Transverse colon (tissue), 4 donors: ENCODE measurements around the gene MGAT5B. TPM values are rescaled to one million over a fixed set of nuclear protein-coding genes. Genes with fewer than 3 reads are reported as not detected.

Experiments
- DNase-seq: peaks from one replicate; pipeline ENCODE4 v3.0.0-alpha.2; 2019
- H3K27ac ChIP-seq, 4 donors: fragments of 200-600 bp; sonication (generic); 2 replicates each; pipeline ENCODE4 v1.5.1; 2016 to 2018; ENCODE audit warnings: inconsistent platforms in 4 of 4
- H3K27me3 ChIP-seq: fragments of 200-600 bp; sonication (generic); 2 replicates; pipeline ENCODE4 v1.5.1; 2017; ENCODE audit warnings: inconsistent platforms
- H3K36me3 ChIP-seq, 4 donors: fragments of 200-600 bp; sonication (generic); 2 replicates each; pipeline ENCODE4 v1.5.1; 2017 to 2019; ENCODE audit warnings: inconsistent platforms in 4 of 4
- H3K4me1 ChIP-seq, 4 donors: fragments of 200-600 bp; sonication (generic); 2 replicates each; pipeline ENCODE4 v1.5.1; 2017 to 2020; ENCODE audit warnings: inconsistent platforms in 4 of 4
- H3K4me3 ChIP-seq, 4 donors: fragments of 200-600 bp; sonication (generic); 1 replicate in 1 of 4; 2 replicates in 3 of 4; pipeline versions ENCODE4 v1.5.1 to v1.6.1; 2017 to 2019; ENCODE audit warnings: inconsistent platforms in 4 of 4
- H3K9me3 ChIP-seq, 2 donors: fragments of 200-600 bp; sonication (generic); 2 replicates each; pipeline ENCODE4 v1.5.1; 2017 to 2019; ENCODE audit warnings: inconsistent platforms in 2 of 2
- CTCF ChIP-seq, 5 experiments: fragments of 200-600 bp in 3 of 5; fragments of 450-650 bp in 2 of 5; sonication (generic) in 3 of 5; IDR thresholded peaks; 1 replicate in 2 of 5; 2 replicates in 3 of 5; pipeline ENCODE4 v1.5.1; 2016 to 2017; ENCODE audit warnings: antibody characterized with exemption in 5 of 5, inconsistent platforms in 3 of 5, mild to moderate bottlenecking in 2 of 5, moderate library complexity in 1 of 5
- EP300 ChIP-seq: sonication (generic); formaldehyde crosslinking; IDR thresholded peaks from one replicate; pipeline ENCODE4 v1.6.1; 2017; ENCODE audit warnings: antibody characterized with exemption, low read depth
- POLR2A ChIP-seq: fragments of 450-650 bp; IDR thresholded peaks from one replicate; pipeline ENCODE4 v1.6.1; 2016; ENCODE audit warnings: antibody characterized with exemption, mild to moderate bottlenecking, moderate library complexity
- POLR2AphosphoS5 ChIP-seq, 3 donors: sonication (generic); formaldehyde crosslinking; IDR thresholded peaks; one replicate each; pipeline ENCODE4 v1.6.1; 2016; ENCODE audit warnings: antibody characterized with exemption in 3 of 3
- WGBS, 2 donors: methylation state at CpG; one replicate each; pipeline ENCODE4 v1.1.5; 2018; ENCODE audit warnings: low coverage in 1 of 2; 5-methylcytosine and 5-hydroxymethylcytosine counted together
- in situ Hi-C, 4 donors: fragments of 200-750 bp; cut with MboI; loops; one replicate each; pipeline versions ENCODE4 v1.15.0 to v1.15.1; 2017; ENCODE audit warnings: low sequenced_read_pairs in 3 of 4, low pct_ligation_motif_present in 1 of 4, low pct_unique_long_range_greater_than_20kb in 1 of 4
- intact Hi-C: fragments of 100-400 bp; cut with DNase I; formaldehyde crosslinking; loops from one replicate; pipeline ENCODE4 v1.15.1; 2023; ENCODE audit warnings: low total_unique reads
- total RNA-seq, 4 donors: library from RNA; depleted of rRNA; stranded (reverse); fragments of >200 nt; gene quantifications; one replicate each; pipeline ENCODE4 v1.1.0, GENCODE V29; 2016

MGAT5B gene
- total RNA-seq, 4 donors from 2014 or later = not detected

GRCh38 chr17:76906463-76906862 is 38.3 kb downstream of the MGAT5B start:
- no peak overlapping the region for H3K4me3 ChIP-seq
- no peak for TF ChIP-seq POLR2AphosphoS5 (IDR thresholded peaks at IDR 0.05)
- TF ChIP-seq EP300 = no peak
- DNase-seq = no peak
- H3K4me1 ChIP-seq = no peaks in the 10 kb centered on the region
- 44 to 60% methylated on average over 1 to 6 of the region's 6 CpGs for WGBS, 2 donors
- H3K9me3 ChIP-seq = no peaks in the 10 kb centered on the region
- H3K36me3 ChIP-seq = no peaks in the 10 kb centered on the region
- peaks cover 7% of the 10 kb centered on the region for H3K27me3 ChIP-seq
- intact Hi-C loops = no loop called here
- H3K27ac ChIP-seq = no peak overlapping the region
- in situ Hi-C loops = no loop called here

GRCh38 chr17:76907352-76907751 is 39.1 kb downstream of the MGAT5B start:
- H3K27me3 ChIP-seq = peaks cover 7% of the 10 kb centered on the region
- DNase-seq = no peak
- H3K9me3 ChIP-seq = no peaks in the 10 kb centered on the region
- WGBS, 2 donors = 78 to 91% methylated on average over 3 of the region's 3 CpGs
- no peak overlapping the region for H3K27ac ChIP-seq
- no peaks in the 10 kb centered on the region for H3K4me1 ChIP-seq
- intact Hi-C loops (no loop called here), in situ Hi-C loops (no loop called here)
- no peak for TF ChIP-seq CTCF (IDR thresholded peaks at IDR 0.05)
- no peak for TF ChIP-seq POLR2A
- no peak for TF ChIP-seq EP300
- no peak for TF ChIP-seq POLR2AphosphoS5 (IDR thresholded peaks at IDR 0.05)
- no peaks in the 10 kb centered on the region for H3K36me3 ChIP-seq
- H3K4me3 ChIP-seq = no peak overlapping the region

- in situ Hi-C loops = no loop called here
- DNase-seq = peak; percentile 17
- Histone ChIP-seq H3K9me3 (no peaks in the 10 kb centered on the region), H3K4me3 (no peak overlapping the region), H3K4me1 (no peaks in the 10 kb centered on the region), H3K36me3 (no peaks in the 10 kb centered on the region), H3K27ac (no peak overlapping the region), H3K27me3 (peaks cover 16% of the 10 kb centered on the region)
- no peak for TF ChIP-seq EP300
- TF ChIP-seq POLR2AphosphoS5 (IDR thresholded peaks at IDR 0.05) = no peak
- no peak for TF ChIP-seq CTCF (IDR thresholded peaks at IDR 0.05)
- TF ChIP-seq POLR2A = no peak
- WGBS, 2 donors = 43% methylated on average over 12 of the region's 13 CpGs; no CpG with 5 or more reads in 1 of the 2 donors
- intact Hi-C loops = no loop called here
Measured at GRCh38 chr17:76909971-76910760, 42.0 kb downstream of the MGAT5B start.

- TF ChIP-seq CTCF (IDR thresholded peaks at IDR 0.05) (no peak), POLR2AphosphoS5 (IDR thresholded peaks at IDR 0.05) (no peak), POLR2A (no peak), EP300 (no peak)
- Histone ChIP-seq H3K36me3 (no peaks in the 10 kb centered on the region), H3K27me3 (peaks cover 8% of the 10 kb centered on the region), H3K27ac (no peak overlapping the region), H3K4me3 (no peak overlapping the region), H3K4me1 (no peaks in the 10 kb centered on the region), H3K9me3 (no peaks in the 10 kb centered on the region)
- WGBS, 2 donors = 59% methylated on average over 5 of the region's 5 CpGs; no CpG with 5 or more reads in 1 of the 2 donors
- in situ Hi-C loops (no loop called here), intact Hi-C loops (no loop called here)
- no peak for DNase-seq
Measured at GRCh38 chr17:76911299-76912017, 43.3 kb downstream of the MGAT5B start.
